AG04450 (cell line): ENCODE data around the gene DDRGK1. TPM values are rescaled to one million over a fixed set of nuclear protein-coding genes. Genes with fewer than 3 reads are reported as not detected.

ENCODE experiments used
- CTCF ChIA-PET: fragments of 300-600, 350-600 bp; formaldehyde crosslinking; extraction: SDS; loops from one replicate; lab custom pipeline; 2022; ENCODE audit warnings: antibody characterized with exemption, inconsistent platforms; lab: Charles Lee
- POLR2A ChIA-PET: fragments of 350-600 bp; formaldehyde crosslinking; extraction: SDS; loops from one replicate; lab custom pipeline; 2021; ENCODE audit warnings: antibody characterized with exemption, inconsistent platforms; lab: Yijun Ruan, JAX
- DNase-seq: peaks from one replicate; pipeline ENCODE4 v3.0.0-alpha.2; 2011; ENCODE audit warnings: low read depth, low spot score
- H3K27ac ChIP-seq: one replicate; pipeline ENCODE4 v1.5.1; 2012; ENCODE audit warnings: low read depth, low read length, control low read depth
- H3K27me3 ChIP-seq: one replicate; pipeline ENCODE4 v1.6.0; 2012; ENCODE audit warnings: low read length; ENCODE audit not compliant: control insufficient read depth, insufficient read depth
- H3K4me3 ChIP-seq: 2 replicates; pipeline ENCODE4 v1.5.1; 2011; ENCODE audit warnings: mild to moderate bottlenecking, low read depth, low read length, control low read depth
- H3K9me3 ChIP-seq: 2 replicates; pipeline ENCODE4 v1.5.1; 2012; ENCODE audit warnings: low read length; ENCODE audit not compliant: control insufficient read depth, insufficient read depth
- CTCF ChIP-seq: IDR thresholded peaks from 2 replicates; pipeline ENCODE4 v1.5.1; 2011; ENCODE audit warnings: low read depth, low read length, control low read depth, inconsistent platforms
- polyA plus RNA-seq: library from polyadenylated mRNA; depleted of rRNA; stranded (reverse); fragments of >200 nt; gene quantifications from 2 replicates; pipeline ENCODE4 v1.2.3, GENCODE V29; 2011

DDRGK1 gene
- polyA plus RNA-seq, 1 experiment, result 24.7 TPM

GRCh38 chr20:3244613-3245012 is 40.1 kb upstream of the DDRGK1 start:
- no peak for TF ChIP-seq CTCF
- Histone ChIP-seq H3K9me3 (peaks cover 2% of the 10 kb centered on the region; the same call in 1 of the 2 replicates), H3K27me3 (peaks cover 47% of the 10 kb centered on the region), H3K4me3 (no peak overlapping the region), H3K27ac (no peak overlapping the region)
- DNase-seq, result no peak
- ChIA-PET POLR2A (no interaction called here), CTCF (interaction anchor here (0.5 kb wide), 1 partner anchor 72 kb away, joined by 8 read pairs; no protein-coding TSS in a partner anchor)

GRCh38 chr20:3243718-3244358 is 39.4 kb upstream of the DDRGK1 start:
- CTCF ChIA-PET, result interaction anchor here (0.5 to 0.7 kb wide), 2 partner anchors 24 to 73 kb away, joined by 3 to 8 read pairs; no protein-coding TSS in a partner anchor
- Histone ChIP-seq H3K27ac (no peak overlapping the region), H3K4me3 (no peak overlapping the region), H3K27me3 (peaks cover 47% of the 10 kb centered on the region), H3K9me3 (peaks cover 4% of the 10 kb centered on the region; the same call in 1 of the 2 replicates)
- POLR2A ChIA-PET, result no interaction called here
- DNase-seq, result no peak
- no peak for TF ChIP-seq CTCF

GRCh38 chr20:3242172-3242692 is 37.8 kb upstream of the DDRGK1 start:
- Histone ChIP-seq H3K9me3 (peaks cover 4% of the 10 kb centered on the region; the same call in 1 of the 2 replicates), H3K27me3 (peaks cover 49% of the 10 kb centered on the region), H3K27ac (no peak overlapping the region), H3K4me3 (no peak overlapping the region)
- no peak for TF ChIP-seq CTCF
- POLR2A ChIA-PET, result interaction anchor here (0.5 kb wide), 1 partner anchor 24 kb away, joined by 6 read pairs; no protein-coding TSS in a partner anchor
- CTCF ChIA-PET, result interaction anchor here (0.8 kb wide), 1 partner anchor 24 kb away, joined by 3 read pairs; no protein-coding TSS in a partner anchor
- DNase-seq, result no peak

- no peak for TF ChIP-seq CTCF
- H3K9me3 ChIP-seq, result peaks cover 4% of the 10 kb centered on the region; the same call in 1 of the 2 replicates
- no peak for DNase-seq
- no peak overlapping the region for H3K27ac ChIP-seq
- H3K4me3 ChIP-seq, result peak overlapping the region; percentile 65
- H3K27me3 ChIP-seq, result peaks cover 59% of the 10 kb centered on the region
- POLR2A ChIA-PET, result no interaction called here
- CTCF ChIA-PET, result no interaction called here
Observed at GRCh38 chr20:3240776-3241363, 36.4 kb upstream of the DDRGK1 start.
